K562 (cell line): ENCODE data around the gene PSMD4. TPM values are rescaled to one million over a fixed set of nuclear protein-coding genes. Genes with fewer than 3 reads are reported as not detected.

Experiments used
- HES1 ChIP-seq: fragments of 450-650 bp; IDR thresholded peaks from 2 replicates; pipeline ENCODE4 v1.6.1; 2016; ENCODE audit warnings: low read depth, mild to moderate bottlenecking, moderate library complexity
- MCM5 ChIP-seq: fragments of 450-650 bp; IDR thresholded peaks from 2 replicates; pipeline ENCODE4 v1.6.1; 2016; ENCODE audit warnings: low read depth
- MYBL2 ChIP-seq, 2 experiments: fragments of 450-650 bp in 1 of 2; sonication (generic) in 1 of 2; formaldehyde crosslinking in 1 of 2; IDR thresholded peaks; 2 replicates each; pipeline versions ENCODE4 v1.6.1 to v1.8.1; 2017 to 2022; ENCODE audit warnings: borderline replicate concordance in 1 of 2, inconsistent platforms in 1 of 2, low read depth in 1 of 2, mild to moderate bottlenecking in 1 of 2, missing genetic modification reagents in 1 of 2, moderate library complexity in 1 of 2
- PHF8 ChIP-seq: fragments of 200-600 bp; sonication (generic); IDR thresholded peaks from 2 replicates; pipeline ENCODE4 v1.6.1; 2012; ENCODE audit warnings: mixed run types, mild to moderate bottlenecking, inconsistent platforms, low read length, moderate library complexity, borderline replicate concordance
- POLR3A ChIP-seq: IDR thresholded peaks from 2 replicates; pipeline ENCODE4 v1.6.1; 2011; ENCODE audit warnings: borderline replicate concordance, mild to moderate bottlenecking, moderate library complexity; ENCODE audit not compliant: insufficient read length, insufficient read depth; ENCODE audit errors: extremely low read depth
- XRCC5 ChIP-seq: fragments of 200-400 bp; formaldehyde crosslinking; IDR thresholded peaks from 2 replicates; pipeline ENCODE4 v1.6.1; 2017; ENCODE audit warnings: low read depth, mild to moderate bottlenecking, low read length
- ZNF140 ChIP-seq: fragments of 250-450 bp; sonication (Bioruptor Pico); IDR thresholded peaks from 2 replicates; pipeline ENCODE4 v1.8.0; 2021; ENCODE audit warnings: moderate library complexity, mild to moderate bottlenecking, inconsistent platforms
- ZNF431 ChIP-seq: sonication (generic); formaldehyde crosslinking; IDR thresholded peaks from 2 replicates; pipeline ENCODE4 v1.8.0; 2022; ENCODE audit warnings: mild to moderate bottlenecking, missing genetic modification reagents
- polyA plus RNA-seq, 8 experiments: library from polyadenylated mRNA; depleted of rRNA in 4 of 8; stranded (reverse) in 5 of 8; unstranded in 3 of 8; fragments of >200 nt; fragmentation: Nextera tagmentation in 2 of 8; fragmentation: Illumina TruSeq in 1 of 8; extraction: Ambion mirVana in 2 of 8; extraction: Trizol in 1 of 8; gene quantifications; 2 replicates each; pipeline versions ENCODE4 v1.2.1 to v1.2.3, GENCODE V29; 2011 to 2014; ENCODE audit warnings: inconsistent platforms in 1 of 8, missing spikeins in 1 of 8
- total RNA-seq, 7 experiments: library from RNA; depleted of rRNA in 6 of 7; stranded (reverse); fragments of >200 nt in 6 of 7; fragmentation: Illumina TruSeq in 2 of 7; extraction: Trizol in 2 of 7; gene quantifications; 2 replicates each; pipeline versions ENCODE4 v1.2.1 to v1.2.3, GENCODE V29; 2011 to 2021; ENCODE audit warnings: low replicate concordance in 1 of 7
- TF ChIP-seq, protein P1 (sequence below): sonication (generic); formaldehyde crosslinking; IDR thresholded peaks from 2 replicates; pipeline ENCODE4 v1.8.0; 2022; ENCODE audit warnings: mild to moderate bottlenecking, missing genetic modification reagents
- TF ChIP-seq, protein P2 (sequence below): fragments of 450-650 bp; IDR thresholded peaks from 2 replicates; pipeline ENCODE4 v1.7.1; 2018; ENCODE audit warnings: mild to moderate bottlenecking, low read depth; ENCODE audit not compliant: partially characterized antibody
- TF ChIP-seq, protein P3 (sequence below): fragments of 450-650 bp; formaldehyde crosslinking; IDR thresholded peaks from 2 replicates; pipeline ENCODE4 v1.4.0; 2020; ENCODE audit warnings: mild to moderate bottlenecking, moderate library complexity
- TF ChIP-seq, protein P4 (sequence below): fragments of 250-450 bp; sonication (Bioruptor Pico); IDR thresholded peaks from 2 replicates; pipeline ENCODE4 v1.6.1; 2021; ENCODE audit warnings: mild to moderate bottlenecking
- TF ChIP-seq, protein P5 (sequence below): fragments of 250-450 bp; sonication (Bioruptor Pico); IDR thresholded peaks from 2 replicates; pipeline ENCODE4 v1.5.0; 2021; ENCODE audit warnings: mild to moderate bottlenecking, moderate library complexity

PSMD4 gene
- total and polyA plus RNA-seq, 9 of the 15 experiments (the other 6 are each of a cell fraction or from before 2014, with no cell fraction given) = 194 to 353 (median 295) TPM

DNA sequence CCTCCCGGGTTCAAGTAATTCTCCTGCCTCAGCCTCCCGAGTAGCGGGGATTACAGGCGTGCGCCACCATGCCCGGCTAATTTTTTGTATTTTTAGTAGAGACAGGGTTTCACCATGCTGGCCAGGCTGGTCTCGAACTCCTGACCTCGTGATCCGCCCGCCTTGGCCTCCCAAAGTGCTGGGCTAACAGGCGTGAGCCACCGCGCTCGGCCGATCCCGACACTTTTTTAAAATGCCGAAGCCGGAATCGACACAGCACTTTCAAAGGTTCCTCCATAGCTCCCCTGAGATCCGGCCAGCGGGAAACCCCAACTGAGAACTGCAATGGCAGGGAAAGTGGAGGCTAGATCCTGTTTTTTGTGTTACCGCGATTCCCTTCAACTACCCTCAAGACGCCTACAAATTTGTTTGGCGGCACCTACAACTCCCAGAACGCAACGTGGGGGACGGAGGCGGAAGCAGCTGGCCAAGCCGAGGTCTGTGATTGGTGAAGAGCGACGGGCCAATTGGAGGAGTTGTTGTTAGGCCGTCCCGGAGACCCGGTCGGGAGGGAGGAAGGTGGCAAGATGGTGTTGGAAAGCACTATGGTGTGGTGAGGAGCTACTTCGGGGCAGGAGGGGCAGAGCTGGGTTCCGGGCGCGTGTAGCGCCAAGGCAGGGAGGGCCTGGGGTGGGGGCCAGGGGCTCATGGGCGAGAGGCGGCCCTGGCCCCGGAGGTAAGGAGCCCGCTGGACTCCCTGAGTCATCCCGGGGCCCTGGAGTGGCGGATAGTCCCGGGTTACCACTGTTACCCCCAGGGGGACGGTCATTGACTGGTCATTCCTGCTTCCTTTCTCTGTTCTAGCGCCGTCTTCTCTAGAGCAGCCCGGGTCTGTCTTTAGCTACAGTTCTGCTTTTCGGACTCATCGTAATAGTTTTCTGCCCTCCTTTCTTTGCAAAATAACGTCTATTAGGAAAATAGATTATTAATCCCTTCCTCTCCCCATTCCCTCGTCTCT lies at the start of gene PSMD4 (continued):
- TF ChIP-seq PHF8 (peak; percentile 89; the same call in 1 of the 2 replicates), POLR3A (no peak), HES1 (no peak), ZNF140 (CRISPR knock-in tag) (no peak), XRCC5 (no peak), ZNF431 (CRISPR knock-in tag) (no peak), MCM5 (no peak), MYBL2 (IDR thresholded peaks at IDR 0.05; ENCODE audit: low read depth) (no peak), MYBL2 (CRISPR knock-in tag; IDR thresholded peaks at IDR 0.05; ENCODE audit: borderline replicate concordance) (no peak)
- TF ChIP-seq, protein P1, sequence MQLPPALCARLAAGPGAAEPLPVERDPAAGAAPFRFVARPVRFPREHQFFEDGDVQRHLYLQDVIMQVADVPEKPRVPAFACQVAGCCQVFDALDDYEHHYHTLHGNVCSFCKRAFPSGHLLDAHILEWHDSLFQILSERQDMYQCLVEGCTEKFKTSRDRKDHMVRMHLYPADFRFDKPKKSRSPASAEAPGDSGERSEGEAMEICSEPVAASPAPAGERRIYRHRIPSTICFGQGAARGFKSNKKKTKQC = peak; percentile 72; the same call in 1 of the 2 replicates
- TF ChIP-seq, protein P2, sequence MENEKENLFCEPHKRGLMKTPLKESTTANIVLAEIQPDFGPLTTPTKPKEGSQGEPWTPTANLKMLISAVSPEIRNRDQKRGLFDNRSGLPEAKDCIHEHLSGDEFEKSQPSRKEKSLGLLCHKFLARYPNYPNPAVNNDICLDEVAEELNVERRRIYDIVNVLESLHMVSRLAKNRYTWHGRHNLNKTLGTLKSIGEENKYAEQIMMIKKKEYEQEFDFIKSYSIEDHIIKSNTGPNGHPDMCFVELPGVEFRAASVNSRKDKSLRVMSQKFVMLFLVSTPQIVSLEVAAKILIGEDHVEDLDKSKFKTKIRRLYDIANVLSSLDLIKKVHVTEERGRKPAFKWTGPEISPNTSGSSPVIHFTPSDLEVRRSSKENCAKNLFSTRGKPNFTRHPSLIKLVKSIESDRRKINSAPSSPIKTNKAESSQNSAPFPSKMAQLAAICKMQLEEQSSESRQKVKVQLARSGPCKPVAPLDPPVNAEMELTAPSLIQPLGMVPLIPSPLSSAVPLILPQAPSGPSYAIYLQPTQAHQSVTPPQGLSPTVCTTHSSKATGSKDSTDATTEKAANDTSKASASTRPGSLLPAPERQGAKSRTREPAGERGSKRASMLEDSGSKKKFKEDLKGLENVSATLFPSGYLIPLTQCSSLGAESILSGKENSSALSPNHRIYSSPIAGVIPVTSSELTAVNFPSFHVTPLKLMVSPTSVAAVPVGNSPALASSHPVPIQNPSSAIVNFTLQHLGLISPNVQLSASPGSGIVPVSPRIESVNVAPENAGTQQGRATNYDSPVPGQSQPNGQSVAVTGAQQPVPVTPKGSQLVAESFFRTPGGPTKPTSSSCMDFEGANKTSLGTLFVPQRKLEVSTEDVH = peak; percentile 49
- TF ChIP-seq, protein P3, sequence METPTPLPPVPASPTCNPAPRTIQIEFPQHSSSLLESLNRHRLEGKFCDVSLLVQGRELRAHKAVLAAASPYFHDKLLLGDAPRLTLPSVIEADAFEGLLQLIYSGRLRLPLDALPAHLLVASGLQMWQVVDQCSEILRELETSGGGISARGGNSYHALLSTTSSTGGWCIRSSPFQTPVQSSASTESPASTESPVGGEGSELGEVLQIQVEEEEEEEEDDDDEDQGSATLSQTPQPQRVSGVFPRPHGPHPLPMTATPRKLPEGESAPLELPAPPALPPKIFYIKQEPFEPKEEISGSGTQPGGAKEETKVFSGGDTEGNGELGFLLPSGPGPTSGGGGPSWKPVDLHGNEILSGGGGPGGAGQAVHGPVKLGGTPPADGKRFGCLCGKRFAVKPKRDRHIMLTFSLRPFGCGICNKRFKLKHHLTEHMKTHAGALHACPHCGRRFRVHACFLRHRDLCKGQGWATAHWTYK (CRISPR knock-in tag) = no peak
- TF ChIP-seq, protein P4, sequence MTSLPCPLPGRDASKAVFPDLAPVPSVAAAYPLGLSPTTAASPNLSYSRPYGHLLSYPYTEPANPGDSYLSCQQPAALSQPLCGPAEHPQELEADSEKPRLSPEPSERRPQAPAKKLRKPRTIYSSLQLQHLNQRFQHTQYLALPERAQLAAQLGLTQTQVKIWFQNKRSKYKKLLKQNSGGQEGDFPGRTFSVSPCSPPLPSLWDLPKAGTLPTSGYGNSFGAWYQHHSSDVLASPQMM (CRISPR knock-in tag) = no peak
- TF ChIP-seq, protein P5, sequence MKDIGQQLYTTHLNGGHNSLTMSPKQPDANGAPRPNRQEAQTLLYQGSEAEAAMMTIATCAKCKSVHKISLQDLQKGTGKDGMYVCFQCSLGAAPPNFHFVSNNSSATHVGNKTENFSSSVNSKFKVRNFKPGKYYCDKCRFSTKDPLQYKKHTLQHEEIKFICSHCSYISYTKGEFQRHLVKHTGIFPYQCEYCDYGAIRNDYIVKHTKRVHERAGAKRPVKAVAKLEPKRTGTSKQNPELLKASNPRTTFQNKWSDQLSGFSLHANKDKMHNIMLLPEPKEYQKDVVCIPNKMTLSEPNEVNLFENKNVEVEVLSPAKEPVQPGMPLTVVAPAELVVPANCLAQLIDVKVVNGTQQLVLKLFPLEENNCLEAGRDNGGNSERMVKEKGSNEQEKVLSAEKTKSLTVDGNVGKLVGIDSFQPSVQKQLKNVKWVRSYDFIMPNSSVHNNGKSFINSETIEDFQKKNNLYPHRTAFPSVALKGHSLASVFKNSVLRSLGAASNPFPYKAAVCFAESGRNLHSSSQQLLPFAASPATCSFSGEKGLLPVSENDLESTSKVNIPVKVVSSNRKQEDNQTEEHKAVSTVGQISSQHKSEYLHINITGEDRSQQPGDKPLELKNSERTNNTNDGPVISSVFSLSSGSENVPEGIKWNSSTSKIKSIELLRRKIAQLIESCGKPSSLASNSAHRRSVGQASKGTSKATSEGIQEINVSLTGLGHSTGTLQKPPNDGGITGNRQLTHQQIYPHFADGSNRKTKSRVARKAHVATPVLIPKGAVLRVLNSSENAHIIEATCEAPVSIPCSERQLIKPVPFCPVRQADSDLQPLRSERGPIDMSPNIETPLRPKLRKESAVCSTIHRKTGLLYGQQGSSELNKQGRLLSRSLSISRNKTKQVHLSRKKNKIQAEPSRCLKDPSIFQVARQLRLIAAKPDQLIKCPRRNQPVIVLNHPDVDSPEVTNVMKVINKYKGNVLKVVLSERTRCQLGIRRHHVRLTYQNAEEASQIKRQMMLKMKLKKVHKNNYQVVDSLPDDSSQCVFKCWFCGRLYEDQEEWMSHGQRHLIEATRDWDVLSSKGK (CRISPR knock-in tag) = no peak
